ENCODE results near the gene TBC1D17.
"Not testable (repeated sequence)": the region's sequence is repeated elsewhere in the genome, so short reads cannot be mapped to it uniquely, and the experiment has no call there.

The TBC1D17 gene

DNA sequence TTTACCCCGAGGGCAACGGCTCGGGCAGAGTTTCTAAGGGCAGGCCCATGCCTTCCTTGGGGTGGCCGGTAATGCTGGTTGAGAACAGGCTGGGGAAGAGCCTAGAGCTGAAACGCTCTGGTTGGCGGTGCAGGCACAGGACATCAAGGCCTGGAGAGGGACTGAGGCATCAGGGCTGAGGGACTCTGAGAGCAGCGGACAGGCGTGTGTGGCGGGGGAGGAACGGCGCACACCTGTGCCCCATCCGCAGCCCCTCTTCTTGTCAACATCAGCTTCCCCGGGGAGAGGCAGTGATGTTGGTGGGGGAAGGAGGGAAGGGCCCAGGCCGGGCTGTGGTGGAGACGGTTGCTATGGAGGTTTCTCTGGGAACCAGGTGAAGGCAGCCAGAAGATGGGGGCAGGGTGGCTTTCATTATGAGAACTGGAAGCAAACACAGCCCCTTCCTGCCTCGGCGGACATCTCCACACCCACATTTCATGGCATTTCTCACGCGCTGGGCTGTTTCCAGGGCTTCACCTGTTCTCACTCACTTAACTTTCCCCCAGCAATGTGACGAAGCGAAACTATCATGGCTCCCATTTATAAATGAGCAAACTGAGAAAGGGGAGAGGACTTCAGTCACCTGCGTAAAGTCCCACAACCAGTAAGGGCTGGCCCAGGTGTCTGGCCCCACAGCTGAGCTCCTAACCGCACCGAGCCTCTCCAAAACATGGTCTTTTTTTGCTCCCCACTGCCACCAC, 43.3 kb downstream of the TBC1D17 start:
- DNase-seq, result no peak

DNA sequence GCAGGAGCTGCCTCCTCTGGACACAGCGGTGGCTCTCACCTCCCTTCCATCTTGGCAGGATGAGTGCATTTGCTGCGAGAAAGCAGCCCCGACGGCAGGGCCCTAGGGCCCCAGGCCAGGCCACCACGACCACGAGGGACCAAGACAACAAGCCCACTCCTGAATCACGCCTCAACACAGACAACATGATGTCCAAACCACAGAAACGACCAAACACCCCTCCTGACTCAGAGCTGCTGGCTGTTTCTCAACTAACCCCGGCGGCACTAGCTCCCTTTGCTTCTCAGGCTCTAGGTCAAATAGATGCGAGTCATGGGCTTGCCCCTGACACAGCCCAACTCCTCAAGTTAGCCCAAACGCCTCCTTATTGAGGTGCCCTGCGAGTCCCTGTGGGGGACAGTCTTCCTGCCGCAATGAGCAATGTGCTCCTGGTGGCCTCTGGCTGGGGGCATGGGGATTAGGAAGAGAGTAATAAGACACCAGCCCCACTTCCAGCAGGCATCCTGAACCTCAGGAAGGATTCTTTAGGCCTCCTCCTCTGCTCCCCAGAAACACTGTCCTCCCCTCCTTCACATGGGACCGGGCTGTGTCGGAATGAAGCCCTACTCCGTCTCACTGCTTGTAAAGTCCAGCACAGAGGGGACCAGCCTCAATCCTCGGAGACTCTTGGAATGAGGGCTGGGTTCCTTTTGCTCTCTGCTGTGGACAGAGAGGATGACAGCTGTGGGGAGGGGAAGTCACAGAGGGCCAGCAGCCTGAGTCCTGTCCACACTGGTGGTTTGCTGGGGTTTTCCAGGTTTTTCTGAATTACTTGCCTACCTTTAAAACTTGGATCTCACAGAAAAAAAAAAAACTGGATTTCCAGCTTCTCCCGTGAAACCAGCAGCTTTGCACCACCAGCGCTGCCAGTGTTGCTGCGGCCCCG, 44.6 kb downstream of the TBC1D17 start:
- no peak for DNase-seq

- no peak for DNase-seq
Measured at GRCh38 chr19:49923055-49924003, 45.8 kb downstream of the TBC1D17 start.

- DNase-seq, result no peak
Measured at GRCh38 chr19:49924004-49924880, 46.7 kb downstream of the TBC1D17 start.

GRCh38 chr19:49924881-49925210, 47.3 kb downstream of the TBC1D17 start:
- not testable (repeated sequence) for DNase-seq

DNA sequence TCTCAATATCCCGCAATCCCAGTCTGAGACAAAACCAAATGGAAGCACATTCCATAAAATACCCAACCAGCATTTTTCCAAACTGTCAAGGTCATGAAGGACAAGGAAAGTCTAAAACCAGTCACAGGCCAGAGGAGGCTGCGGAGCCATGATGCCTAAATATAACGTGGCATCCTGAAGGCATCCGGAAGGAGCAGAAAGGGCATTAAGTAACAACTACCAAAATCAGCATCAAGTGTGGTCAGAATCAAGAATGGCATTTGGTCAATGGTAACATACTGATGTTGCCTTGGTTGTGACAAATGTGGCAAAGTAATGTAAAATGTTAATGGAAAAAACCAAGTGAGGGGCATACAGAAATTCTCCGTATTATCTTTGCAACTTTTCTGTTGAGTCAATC, 48.0 kb downstream of the TBC1D17 start:
- DNase-seq, result no peak

DNA sequence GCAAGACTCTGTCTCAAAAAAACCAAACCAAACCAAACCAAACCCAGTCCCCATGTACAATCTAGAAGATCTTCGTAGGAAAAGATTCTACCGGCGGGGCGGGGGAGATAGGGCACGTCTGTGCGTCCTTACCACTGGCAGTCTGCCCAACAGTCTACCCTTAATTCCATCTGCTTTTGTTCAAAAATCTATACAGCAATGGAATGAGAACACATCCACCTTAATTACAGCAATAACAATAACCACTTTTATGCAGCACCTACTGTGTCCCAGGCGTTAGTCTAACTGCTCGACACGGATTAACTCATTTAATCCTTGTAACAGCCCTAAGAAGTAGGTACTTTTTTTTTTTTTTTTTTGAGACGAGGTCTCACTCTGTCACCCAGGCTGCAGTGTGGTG, 49.0 kb downstream of the TBC1D17 start:
- no peak for DNase-seq

GRCh38 chr19:49927526-49928264, 50.2 kb downstream of the TBC1D17 start:
- no peak for DNase-seq

GRCh38 chr19:49929121-49929610, 51.7 kb downstream of the TBC1D17 start, which contains the start of the genes ATF5 and NUP62:
TSS of gene ATF5 (plus strand) at chr19:49929205. CDS start at chr19:49930851, 1,646 bp downstream.
TSS of gene NUP62 (minus strand) at chr19:49929504. CDS start at chr19:49909807, 19,697 bp downstream.
- DNase-seq, result peak; percentile 96

DNA sequence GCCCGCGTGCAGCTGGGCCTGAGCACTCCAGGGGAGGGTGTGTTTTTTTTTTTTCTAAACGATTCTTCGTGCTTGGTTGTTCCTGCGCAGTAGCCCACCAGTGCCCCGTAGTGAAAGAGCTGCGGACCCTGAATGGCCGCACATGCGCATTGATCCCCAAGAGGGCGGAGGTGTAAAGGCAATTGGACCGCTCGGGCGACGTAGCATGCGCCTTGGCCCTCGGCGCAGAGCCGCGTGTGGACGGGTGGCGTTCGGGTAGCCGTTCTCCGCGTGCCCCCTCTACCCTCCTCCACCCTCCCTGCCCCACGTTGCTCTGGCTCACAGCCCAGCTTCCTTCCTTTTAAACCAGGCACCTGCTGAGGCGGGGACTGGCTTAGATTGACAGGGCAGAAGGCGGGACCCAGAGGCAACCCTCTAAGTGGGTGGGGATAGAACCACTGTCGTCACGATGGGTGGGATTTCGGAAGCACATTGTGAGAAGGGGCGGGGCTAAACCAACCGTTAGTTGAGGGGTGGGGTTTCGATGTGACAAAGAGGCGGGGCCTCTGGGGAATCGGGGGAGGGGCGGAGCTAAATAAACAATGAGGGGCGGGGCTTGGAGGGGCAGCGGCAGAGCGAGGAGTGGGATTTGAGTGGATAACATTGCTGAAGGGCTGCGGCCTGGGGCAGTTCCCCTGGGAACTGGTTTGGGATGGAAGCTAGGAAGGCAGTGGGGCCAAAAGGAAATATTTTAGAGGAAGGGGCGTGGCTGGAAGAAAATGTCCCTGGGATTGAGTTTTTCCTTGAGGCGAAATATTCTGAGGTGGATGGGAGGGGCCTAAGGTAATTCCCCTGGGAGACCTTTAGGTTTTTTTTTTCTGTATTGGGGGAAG, 52.3 kb downstream of the TBC1D17 start:
- DNase-seq, result peak; percentile 96

GRCh38 chr19:49930483-49931011, 53.0 kb downstream of the TBC1D17 start:
- peak; percentile 20 for DNase-seq

- no peak for DNase-seq
Measured at GRCh38 chr19:49931293-49932040, 54.0 kb downstream of the TBC1D17 start.

GRCh38 chr19:49932041-49932451, 54.5 kb downstream of the TBC1D17 start:
- no peak for DNase-seq

DNA sequence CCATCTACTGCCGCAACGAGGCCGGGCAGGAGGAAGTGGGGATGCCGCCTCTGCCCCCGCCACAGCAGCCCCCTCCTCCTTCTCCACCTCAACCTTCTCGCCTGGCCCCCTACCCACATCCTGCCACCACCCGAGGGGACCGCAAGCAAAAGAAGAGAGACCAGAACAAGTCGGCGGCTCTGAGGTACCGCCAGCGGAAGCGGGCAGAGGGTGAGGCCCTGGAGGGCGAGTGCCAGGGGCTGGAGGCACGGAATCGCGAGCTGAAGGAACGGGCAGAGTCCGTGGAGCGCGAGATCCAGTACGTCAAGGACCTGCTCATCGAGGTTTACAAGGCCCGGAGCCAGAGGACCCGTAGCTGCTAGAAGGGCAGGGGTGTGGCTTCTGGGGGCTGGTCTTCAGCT, 55.2 kb downstream of the TBC1D17 start:
- no peak for DNase-seq

- DNase-seq, result no peak
Measured at GRCh38 chr19:49933643-49934042, 56.1 kb downstream of the TBC1D17 start.

DNA sequence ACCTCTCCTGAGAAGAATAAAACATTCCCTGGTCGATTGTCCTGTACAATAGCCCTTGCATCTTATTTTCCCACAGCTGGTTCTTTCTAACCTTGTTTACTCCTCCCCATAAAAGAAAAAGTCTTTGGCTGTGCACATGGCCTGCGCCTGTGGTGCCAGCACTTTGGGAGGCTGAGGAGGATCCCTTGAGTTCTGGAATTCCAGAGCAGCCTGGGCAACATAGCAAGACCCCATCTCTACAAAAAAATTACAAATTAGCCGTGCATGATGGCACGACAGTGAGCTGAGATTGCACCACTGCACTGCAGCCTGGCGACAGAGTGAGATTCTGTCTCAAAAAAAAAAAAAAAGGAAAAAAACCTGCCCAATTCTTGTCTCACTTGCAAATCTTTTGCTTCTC, 59.0 kb downstream of the TBC1D17 start:
- DNase-seq, result no peak

DNA sequence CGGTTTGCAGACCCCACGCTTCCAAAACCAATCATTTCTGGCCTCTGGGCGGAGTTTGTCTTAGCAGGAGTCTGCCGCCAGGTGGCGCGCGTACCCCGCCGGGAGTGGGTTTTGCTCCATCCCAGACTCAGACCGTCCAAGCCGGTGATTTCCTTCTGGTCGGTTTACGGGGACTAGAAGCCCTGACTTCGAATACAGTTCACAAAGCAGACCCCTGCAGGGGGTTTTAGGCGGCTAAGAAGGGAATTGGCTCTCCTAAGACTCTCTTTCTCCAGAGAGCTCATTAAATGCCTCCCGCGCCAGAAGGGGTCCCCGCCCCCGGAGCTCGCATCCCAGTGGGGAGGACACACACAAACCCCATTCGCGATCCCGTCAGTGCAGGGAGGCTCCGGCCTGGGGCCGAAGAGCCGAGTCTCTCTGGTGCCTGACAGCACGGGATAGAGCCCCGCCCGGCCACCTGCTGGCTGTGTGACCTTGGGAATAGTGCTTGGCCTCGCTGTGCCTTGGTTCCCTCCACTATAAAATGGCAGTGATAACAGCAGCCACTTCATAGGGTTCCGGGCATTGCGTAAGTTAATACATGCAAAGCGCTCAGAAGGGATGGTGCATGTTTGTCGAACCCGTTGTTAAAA, 60.4 kb downstream of the TBC1D17 start:
- peak; percentile 70 for DNase-seq

Data from right kidney (tissue), 1 donor.